Colon (tissue), 2 donors: ENCODE data around the gene BTG4.

Experiments
- FAIRE-seq: peaks from 2 replicates; lab custom pipeline; 2012; peaks lifted over from hg19 to GRCh38; lab: Jason Lieb, UNC
- donor health status: control.
- donor health status: control.

Gene BTG4

DNA sequence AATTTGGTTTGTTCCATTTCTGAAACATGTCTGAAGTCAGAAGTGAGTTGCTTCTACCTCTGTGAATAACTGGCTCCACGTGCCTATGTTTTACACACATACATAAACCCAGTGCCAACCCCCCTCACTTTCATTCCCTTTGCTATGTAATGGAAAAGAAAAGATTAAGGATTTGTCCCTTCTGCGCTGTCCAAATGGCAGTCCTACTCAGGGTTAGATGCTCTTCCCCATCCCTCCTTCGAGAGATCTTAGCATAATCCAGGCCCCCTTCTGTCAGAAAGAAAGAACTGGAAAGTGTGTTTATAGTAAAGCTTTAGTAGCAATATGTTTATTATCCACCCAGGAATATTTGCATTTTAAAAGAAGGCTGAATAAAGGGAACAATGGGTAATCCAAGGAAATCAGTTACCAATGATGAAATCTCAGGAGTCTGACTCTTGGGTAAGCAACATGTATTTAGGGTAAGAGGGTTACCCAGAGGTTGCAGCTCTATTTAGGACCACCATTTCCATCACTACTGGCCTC is 25.2 kb upstream of the BTG4 start:
- FAIRE-seq = no peak

DNA sequence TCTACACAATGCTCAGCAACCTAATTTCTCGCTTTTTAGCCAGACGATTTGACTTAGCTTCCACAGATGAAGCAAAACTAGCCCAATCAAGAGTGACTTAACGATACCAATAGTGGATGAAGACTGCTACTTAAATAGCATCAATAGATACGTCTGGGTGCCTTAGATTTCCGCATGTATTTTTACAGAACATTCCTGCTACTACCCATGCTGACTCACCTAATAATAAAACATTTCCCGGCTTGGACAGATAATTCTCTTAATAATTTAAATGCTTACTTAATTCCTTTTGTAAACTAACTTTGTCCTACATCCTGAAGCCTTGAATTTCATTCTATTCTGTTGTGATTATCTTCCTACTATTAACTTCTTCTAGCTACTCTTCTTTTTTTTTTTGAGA is 23.1 kb upstream of the BTG4 start:
- no peak for FAIRE-seq

DNA sequence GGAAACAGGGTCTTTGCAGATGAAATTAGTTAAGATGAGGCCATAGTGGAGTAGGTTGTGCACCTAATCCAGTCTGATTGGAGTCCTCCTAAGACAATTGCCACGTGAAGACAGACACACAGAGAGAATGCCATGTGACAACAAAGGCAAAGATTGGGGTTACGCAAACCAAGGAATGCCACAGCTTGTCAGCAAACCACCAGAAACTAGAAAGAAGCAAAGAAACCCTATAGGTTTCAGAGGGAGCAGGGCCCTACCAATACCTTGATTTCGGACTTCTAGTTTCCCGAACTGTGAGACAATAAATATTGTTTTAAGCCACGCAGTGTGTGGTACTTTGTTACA is 20.2 kb upstream of the BTG4 start:
- no peak for FAIRE-seq

DNA sequence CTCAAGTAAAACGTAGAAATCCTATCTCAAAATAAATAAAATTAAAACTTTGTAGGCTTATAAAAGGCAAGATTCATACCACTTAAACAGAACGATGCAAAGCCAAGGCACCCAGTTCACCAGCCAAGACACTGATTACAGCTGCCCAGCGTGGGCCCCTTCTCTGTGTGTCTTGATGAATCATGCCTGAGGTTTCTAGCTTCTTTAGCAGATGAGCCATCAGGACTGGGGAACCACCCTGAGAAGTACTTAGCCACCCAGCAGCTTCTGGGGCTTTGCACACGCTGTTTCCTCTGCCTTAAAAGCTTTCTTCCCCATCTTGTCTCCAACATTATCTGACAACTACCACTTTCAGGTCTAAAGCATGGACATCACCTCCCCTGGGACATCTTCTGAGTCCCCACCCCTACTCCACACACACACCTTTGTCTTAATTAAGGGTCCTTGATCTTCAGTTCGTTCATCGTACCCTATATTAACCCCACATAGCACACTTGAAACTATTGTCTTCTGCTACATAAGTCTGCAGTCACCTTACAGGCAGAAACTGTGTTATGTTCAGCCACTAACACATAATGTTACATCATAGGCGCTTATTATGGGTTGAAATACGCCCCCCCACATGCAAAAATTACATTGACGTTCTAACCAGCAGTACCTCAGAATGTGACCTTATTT is 19.6 kb upstream of the BTG4 start:
- FAIRE-seq = no peak

DNA sequence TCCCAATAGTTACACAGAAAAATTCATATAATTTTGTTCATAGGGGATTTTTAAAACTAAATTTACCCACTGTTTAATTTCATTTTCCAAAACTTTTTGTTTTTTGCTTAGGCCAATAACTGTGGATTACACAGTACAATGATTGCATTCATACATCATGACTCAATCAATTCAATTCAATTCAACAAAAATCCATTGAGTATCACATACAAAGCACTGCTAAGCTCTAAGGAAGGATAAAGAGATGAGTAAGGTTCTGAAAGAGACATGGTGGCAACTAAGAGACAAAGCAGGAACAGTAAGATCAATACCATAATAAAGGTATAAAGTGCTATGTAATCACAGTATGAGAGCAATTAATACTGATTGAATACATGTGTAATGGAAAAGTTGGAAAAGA is 18.9 kb upstream of the BTG4 start:
- no peak for FAIRE-seq

DNA sequence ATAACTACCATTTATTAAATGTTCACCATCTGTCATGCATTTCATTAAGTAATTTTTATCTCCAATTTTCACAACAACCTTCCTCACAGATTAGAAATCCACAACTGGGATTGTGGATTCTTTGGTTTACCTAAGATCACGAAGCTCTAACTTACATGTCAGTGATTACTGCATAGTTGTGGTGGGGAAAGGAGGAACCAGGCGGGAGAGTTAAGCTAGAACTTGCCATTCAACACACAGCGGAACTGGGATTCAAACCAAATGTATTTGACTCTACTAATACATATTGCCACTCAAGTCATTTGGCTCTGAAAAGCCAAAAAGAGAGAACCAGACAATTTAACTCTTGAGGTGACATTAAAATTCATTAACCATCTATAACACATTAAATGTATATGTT is 17.9 kb upstream of the BTG4 start:
- no peak for FAIRE-seq

DNA sequence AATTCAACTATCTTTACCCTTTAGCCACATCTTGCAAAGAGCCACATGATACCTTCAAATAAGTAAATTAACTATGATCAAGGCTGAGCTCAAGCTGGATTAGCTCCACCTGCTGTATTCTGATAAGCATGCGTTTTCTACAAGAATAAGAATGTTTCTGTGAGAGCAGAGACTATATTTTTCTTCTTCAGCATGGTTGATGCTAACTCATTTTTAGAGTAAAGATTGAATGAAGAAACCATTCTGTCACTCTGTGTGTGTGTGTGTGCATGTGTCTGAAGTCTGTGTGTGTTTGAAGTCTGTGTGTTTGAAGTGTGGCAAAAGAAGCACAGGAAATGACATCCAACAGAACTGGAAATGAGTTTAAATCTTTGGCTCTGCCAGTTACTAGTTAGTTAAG is 16.4 kb upstream of the BTG4 start:
- FAIRE-seq = no peak

DNA sequence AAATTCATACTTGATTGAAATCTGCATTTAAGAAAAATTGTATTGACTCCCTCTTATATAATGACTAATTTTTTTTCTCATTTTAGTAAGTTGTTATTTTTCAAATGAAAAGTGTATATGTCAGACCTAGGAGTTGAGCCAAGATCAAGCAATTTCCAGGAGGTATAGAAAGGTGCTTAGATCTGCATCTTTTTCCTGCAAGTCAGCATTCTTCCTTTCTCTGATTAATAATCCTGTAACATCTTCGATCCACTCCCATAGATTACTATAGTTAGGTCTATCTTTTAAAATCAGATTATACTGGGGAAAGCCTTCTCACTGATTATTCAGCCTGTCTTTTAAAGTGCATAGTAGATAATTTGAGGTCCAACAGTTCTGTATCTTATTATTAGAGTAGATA is 15.1 kb upstream of the BTG4 start:
- FAIRE-seq = no peak

DNA sequence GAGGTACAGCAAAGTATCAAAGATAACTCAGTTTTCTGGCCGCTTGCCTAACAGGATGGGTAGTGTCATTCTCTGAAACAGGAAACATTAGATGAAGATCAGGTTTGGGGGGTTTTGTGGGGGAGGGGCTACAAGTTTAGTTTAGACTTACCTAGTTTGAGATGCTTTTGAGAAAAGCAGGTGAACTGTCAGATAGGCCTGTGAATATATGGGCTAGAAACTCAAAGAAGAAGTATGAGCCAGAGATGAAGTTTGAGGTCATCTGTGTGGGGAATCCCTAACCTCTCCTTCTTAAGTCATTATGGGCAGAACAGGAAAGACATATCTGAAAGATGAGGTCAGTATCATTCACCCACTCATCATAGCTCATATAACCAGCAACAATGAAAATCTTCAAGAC is 14.3 kb upstream of the BTG4 start:
- FAIRE-seq = no peak

DNA sequence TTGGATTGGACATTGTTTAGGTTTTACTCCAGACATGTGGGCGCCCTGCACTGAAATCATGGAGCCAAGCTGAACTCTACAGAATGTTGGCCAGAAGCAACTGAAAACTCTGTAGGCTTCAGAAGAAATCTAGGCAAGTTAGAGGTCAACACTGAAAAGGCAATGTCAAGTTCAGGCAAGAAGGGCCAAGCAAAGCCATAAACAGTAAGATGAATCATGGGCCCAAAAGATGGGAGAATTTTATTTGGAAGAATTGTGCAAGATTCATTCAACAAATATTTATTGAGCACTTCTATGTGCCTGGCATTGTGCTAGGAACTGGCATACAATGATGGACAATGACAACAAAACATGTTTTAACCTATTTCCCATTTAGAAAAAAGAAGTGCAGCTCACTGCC is 13.3 kb upstream of the BTG4 start:
- no peak for FAIRE-seq

DNA sequence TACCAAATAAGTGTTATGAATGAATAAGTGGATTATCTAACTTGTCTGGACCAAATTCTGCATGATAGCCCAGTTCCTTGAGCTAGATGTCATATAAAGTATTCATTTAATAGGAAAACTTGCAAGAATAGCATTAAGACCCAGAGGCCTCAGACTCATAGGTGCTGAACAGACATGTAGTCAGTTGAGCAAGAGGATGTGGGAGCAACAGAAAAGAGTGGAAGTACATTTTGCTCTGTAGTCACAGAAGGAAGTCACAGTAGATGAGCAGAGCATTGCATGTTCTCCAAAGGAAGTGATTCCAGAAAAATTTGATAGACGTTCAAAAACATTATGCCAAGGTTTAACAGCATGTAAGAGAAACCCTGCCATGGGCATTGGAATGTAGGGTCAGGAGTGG is 11.9 kb upstream of the BTG4 start:
- no peak for FAIRE-seq

DNA sequence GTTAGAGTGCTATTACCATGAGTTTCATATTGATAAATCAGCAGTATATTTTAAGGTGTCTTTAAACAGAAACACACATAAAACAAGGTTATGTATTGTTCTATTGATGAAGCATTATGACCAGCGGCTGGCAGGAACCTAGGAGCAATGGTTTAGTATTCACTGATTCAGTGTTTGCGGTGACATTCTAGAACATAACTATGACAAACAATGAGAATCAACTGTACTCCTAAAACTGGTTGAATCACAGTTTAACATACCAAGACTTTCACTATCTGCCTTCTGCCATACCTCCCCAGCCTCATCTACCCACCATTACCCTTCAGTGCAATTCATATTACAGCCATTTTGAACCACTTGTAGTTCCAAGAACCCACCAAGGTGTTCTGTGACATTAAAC is 11.2 kb upstream of the BTG4 start:
- FAIRE-seq = no peak

DNA sequence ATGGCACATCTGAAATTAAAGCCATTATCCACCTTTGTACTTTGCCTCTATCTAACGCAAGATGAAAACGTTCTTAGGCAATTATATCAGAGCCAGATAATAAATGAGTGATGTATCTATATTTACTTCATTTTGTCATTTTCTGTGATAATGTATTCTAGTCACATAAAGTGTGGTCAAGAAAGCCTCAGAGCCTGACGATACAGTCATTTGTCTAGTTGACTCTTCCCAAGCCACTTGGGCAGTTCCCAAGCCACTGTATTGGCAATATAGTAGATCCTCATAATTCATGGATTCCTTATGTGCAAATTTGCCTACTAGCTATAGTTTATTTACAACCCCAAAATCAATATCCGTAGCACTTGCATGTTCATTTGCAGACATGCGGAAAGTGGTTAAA is 10.2 kb upstream of the BTG4 start:
- FAIRE-seq = no peak

DNA sequence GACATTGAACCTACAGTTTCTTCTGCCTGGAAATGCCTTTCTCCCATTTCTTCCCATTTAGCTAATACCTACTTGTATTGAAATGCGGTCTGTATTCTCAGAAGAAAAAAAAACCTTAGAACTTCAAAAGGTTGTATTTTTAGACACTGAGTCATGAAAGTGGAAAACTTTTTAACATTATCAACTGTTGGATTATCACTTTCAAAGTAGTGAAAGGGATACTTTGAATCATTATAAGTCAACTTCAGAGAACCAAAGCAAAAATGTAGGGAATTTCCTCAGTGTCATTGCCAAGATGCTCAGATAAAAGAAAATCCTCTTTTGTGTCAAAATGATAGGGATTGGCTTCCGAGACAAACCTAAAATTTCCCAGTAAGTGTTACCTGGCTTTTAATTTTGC is 8.9 kb upstream of the BTG4 start:
- FAIRE-seq = no peak

DNA sequence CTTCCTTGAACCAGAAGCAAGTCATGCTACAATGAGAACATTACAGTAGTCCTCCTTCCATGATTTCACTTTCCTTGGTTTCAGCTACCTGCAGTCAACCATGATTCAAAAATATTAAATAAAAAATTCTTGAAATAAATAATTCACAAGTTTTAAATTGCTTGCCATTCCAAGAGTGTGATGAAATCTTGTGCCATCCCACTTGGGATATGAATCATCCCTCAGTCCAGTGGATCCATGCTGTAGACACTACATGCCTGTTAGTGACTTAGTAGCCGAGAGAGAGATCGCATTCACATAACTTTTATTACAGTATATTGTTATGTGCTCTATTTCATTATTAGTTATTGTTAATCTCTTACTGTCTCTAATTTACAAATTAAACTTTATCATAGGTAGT is 8.4 kb upstream of the BTG4 start:
- FAIRE-seq = no peak

DNA sequence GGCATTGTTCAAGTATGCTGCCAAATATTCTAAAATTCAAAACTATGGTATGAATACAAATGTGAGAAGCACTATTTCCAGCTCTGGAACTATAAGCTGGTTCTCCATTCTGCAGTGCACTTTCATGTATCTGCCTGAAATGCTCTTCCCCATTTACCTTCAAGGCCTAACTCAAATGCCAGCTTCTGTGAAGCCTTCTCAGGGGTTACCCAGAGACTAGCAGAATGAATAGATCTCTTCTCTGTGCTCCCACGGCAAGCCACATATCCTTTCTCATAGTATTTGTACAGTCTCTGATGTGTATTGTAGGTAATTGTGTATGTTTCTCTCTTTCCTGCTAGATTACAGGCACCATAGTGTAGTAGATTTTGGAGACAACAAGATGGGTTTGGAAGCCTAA is 6.5 kb upstream of the BTG4 start:
- no peak for FAIRE-seq

DNA sequence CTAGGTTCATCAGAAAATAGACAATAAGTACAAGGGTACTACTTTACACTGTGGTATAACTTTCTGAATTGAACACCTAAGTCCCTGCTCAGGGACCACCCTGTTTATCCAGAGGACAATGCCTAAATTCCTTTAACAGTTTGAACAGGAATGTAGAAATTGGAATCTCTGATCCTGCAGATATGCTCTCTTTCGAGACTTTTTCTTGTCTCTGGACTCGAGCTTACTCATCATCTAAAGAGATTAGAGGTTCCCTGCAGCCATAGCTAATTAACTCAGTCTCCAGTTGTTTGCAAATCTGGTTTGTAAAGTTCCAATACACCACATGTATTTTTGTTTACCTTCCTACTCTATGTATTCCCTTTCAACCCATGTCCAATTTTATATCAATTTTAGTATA is 3.4 kb upstream of the BTG4 start:
- no peak for FAIRE-seq

DNA sequence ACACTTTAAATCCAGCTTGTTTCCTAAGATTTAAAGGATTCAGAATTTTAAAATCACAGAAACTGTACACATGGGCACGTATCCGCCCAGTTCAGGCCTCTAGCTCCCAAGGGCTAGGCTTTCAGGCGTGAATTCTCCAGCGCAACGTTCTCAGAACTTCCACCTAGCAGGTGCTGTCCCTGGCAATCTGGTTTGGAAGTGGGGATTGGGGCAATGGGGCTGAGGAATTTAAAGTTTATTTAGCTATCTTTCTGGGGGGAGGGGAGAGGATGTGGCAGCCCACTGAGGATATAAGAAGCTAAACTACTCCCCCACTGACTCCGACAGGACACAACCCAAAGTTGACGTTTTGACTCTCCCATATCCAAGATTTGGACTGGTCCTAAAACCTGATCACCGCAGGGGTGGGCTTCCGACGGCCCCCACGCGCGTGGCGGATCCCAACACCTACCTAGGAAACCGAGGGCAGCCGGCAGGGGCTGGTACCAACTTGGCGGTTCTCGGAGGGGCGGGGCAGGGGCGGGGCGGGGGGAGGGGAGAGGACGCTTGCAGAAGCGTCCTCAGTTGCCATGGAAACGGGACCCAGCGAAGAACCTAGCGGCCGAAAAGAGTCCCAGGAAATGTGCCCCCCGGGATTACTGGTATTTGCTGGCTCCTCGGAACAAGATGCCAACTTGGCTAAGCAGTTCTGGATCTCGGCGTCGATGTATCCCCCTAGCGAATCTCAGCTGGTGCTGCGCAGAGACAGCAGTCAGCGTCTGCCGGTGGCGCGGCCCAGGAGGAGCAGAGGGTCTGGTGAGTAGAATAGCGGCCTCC is 2.2 kb upstream of the BTG4 start, which contains the start of gene HOATZ:
Gene HOATZ, plus strand, starts transcription at position 563 of the 816 bp plus-strand sequence. Its CDS starts 7 bp downstream, at position 570.
- FAIRE-seq = no peak

DNA sequence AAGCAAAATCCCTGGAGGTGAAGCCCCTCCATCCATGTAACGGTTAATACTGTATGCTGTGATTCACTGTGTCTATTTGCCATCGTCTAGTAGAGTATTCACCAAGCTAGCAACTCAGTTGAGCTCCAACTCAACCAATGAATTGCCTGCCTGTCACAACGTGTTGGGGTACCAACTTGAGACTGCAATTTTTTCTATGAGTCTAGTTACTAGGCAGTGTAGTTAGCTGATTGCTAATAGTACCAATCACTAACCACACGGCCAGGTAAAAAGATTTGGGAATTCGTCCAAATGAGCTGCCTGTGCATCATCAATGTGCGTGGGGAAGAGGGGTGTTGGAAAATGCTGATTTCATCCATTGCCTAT is 1.0 kb upstream of the BTG4 start:
- no peak for FAIRE-seq

DNA sequence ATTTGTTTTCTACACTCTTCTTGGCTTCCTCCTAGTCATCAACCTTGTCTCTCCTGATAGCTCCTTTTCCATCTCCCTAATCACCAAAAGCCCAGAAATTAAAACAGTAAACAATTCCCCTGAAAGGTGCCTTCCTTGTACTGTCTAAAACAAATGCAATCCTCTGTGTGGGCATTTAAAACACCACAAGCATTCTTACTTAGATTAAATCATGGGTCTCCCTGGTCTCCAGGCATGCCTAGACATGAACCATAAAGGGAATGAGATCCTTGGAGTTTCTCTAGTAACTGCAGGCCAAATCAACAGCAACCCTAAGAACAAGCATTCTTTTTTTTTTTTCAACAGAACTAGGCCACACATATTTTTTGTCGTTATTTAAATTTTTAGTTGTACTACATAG is 1.9 kb downstream of the BTG4 start:
- no peak for FAIRE-seq

DNA sequence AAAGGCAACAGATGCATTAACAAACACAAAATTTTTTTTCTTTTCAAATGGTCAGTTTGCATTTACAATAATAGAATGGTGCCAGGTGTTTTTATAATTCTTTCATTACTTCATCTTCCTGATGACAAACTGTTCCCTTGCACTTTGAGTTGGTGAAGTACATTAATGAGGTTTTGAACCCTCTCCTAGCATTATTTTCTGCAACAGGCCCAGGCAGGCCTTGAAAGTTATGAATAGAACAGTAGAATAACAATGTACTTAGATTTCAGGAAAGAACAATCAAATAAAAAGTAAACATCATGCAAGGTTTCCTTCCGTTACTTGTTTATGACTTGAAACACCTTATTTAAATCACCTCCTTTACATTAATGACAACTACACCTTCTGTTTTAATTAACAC is 9.6 kb downstream of the BTG4 start:
- no peak for FAIRE-seq

DNA sequence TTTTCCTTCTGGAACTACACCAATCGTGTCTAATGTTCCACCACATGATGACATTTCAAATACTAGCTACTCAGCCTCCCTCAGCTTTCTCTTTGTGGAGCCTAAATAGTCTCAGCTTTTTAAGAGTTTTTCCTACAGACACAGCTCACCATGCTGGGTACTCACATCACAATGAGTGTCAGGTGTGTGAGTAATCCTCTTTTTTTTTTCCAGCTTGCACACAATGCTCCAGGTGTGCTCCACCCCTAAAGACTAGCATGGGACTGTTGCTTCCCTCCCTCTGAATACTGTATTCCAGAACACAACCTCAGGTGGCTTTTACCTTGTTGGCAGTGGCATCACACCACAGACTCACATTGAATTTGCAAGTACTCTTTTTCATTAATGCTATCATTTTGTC is 11.7 kb downstream of the BTG4 start:
- FAIRE-seq = no peak

DNA sequence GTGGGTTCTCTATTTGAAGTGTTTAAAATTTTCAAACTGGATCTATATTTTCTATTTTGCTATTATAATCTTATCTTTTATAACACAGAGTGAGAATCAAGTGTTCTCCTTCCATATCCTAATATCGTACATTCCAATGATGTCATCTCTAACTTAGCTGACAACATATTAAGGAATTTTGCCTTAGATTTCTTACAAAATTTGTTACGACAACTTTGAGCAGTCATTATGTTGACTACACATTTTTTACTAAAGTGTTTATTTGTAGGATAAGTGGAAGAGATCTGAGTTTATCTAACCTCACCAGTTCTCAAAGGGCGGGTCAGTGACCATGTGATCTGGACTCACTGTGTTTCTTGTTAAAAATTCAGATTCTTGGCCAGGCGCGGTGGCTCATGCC is 12.7 kb downstream of the BTG4 start:
- no peak for FAIRE-seq

DNA sequence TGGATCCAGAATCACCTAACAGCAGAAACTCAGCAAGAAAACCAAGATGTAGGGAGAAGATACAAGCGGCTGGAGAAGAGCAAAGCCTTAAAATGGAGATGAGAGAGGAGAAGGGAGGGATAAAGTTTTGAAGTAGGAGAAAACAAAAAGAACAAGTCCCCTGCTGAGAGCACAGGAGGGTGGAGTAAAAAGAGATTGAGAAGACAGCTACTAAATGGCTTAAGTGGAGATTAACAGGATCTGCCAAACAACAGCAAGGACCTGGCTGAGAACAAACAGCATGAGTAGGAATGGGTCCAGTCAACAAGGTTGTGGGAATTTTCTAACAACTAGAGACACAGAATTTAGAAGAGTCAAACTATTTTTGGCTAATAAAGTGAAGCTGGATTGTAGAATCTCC is 18.1 kb downstream of the BTG4 start:
- FAIRE-seq = no peak
